Left colon (tissue), 2 donors: ENCODE data around the gene COQ8A. TPM values are rescaled to one million over a fixed set of nuclear protein-coding genes. Genes with fewer than 3 reads are reported as not detected.
"Not testable (repeated sequence)": the region's sequence is repeated elsewhere in the genome, so short reads cannot be mapped to it uniquely, and the experiment has no call there.

Source experiments
- ATAC-seq: fragments of 200-7000 bp; cut with Tn5 transposase; one replicate; pipeline ENCODE4 v1.9.1; 2020; ENCODE audit warnings: mild to moderate bottlenecking, moderate library complexity
- DNase-seq, 2 donors: peaks; one replicate each; pipeline ENCODE4 v3.0.0-alpha.2; 2020
- intact Hi-C, 2 donors: fragments of 100-400 bp; cut with DNase I in 1 of 2; cut with micrococcal nuclease in 1 of 2; formaldehyde crosslinking; loops; one replicate each; pipeline versions ENCODE4 v1.11.2 to v1.14.0; 2022; cut with DNase I, micrococcal nuclease
- total RNA-seq, 2 donors: library from RNA; stranded (reverse); fragmentation: NEBNext Ultra II Directional; extraction: Animal tissue kit (Norgen Biotek cat#: 25700); gene quantifications; one replicate each; pipeline ENCODE4 v1.2.1, GENCODE V29; 2021
- donor health status: DM: no; HTN: no; CAD: no.
- donor health status: DM: yes; HTN: yes; CAD: no.

COQ8A gene
- total RNA-seq, 2 donors from 2014 or later: 39.9 to 44.8 TPM

DNA sequence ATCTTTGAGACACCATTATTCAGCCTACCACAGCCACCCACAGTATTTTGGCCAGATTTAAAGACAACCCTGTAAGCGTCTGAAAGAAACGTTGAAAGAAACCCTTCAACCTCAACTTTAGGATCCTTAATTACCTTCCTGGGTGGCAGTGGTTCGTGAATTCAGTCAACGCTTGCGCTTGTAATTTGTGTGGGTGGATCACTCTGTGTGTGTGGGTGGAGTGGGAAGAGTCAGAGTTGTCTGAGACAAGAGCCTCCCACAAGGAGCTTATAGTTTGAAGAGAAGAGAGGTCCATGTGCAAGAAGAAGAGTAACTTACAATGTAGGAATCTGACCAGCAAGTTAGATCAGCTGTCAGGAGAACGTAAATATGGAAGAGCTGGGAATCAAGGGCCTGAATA, 8.4 kb downstream of the COQ8A start:
- intact Hi-C loops: no loop called here
- ATAC-seq (no peak), DNase-seq (no peak)

- DNase-seq: no peak
- intact Hi-C loops: no loop called here
- ATAC-seq: no peak
These were observed 8.9 kb downstream of the COQ8A start for GRCh38 chr1:226948996-226949395.

DNA sequence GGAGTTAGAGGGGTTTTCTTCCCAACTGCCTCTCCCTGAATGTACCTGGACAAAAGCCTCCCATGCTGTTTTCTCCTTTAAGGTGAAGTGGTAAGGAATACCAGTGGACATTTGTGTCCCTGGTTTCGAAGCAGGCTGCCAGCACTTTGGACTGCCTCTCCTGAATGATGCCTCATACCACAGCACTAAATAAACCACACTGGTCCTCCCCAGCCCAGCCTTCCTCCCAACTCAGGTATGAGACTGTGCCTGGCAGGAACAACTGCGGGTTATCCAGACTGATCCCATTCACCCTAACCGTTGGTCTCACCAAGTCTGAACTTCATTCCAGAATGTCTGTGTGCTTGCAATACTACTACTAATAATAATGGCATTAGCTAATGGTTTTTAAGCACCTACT, 9.3 kb downstream of the COQ8A start:
- DNase-seq (no peak), ATAC-seq (no peak)
- intact Hi-C loops: no loop called here

GRCh38 chr1:226950316-226950715, 10.2 kb downstream of the COQ8A start:
- no peak for DNase-seq
- intact Hi-C loops: no loop called here
- no peak for ATAC-seq

GRCh38 chr1:226950871-226951270, 10.8 kb downstream of the COQ8A start:
- intact Hi-C loops: no loop called here
- no peak for ATAC-seq
- no peak for DNase-seq

DNA sequence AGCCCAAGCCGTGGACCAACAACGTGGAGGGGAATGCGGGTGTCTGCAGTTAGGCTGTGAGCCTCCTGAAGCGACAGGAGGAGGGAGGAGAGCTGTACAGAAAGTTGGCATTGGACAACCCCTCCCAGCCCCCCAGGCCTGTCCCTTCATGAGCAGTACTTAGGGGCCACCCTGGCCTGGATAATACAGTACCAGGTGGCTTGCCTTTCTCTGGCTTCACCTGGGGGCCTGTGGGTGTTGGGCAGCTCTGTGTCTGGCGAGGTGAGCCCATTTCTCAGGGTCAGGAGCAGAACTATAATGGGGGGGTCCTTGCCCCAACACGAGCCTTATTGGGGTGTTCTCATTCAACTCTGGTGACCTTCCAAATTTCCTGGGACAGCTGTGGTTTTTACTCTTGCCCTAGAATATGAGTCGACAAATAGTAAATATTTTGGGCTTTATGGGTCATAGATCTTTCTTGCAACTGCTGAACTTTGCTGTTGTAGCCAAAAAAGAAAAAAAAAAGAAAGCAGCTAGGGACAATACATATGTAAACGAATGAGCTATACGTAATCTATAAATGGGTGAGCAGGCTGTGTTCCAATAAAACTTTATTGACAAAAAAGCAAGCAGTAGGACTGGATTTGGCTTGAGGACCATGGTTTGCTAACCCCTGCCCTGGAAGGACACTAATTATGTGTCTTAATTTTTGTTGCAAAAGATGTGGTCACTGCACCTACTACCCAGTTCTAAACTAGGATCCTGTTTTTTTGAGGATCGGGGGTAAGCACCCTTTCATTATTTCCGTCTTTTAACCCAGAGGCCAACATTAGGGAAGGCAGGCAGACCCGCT, 11.4 kb downstream of the COQ8A start:
- intact Hi-C loops: no loop called here

GRCh38 chr1:226952118-226952441, 12.0 kb downstream of the COQ8A start:
- ATAC-seq: no peak
- no peak for DNase-seq
- intact Hi-C loops: no loop called here

More for the DNA sequence above, 11.4 kb downstream of the COQ8A start:
- no peak for DNase-seq
- no peak for ATAC-seq

GRCh38 chr1:226953175-226953800, 13.2 kb downstream of the COQ8A start:
- no peak for DNase-seq
- intact Hi-C loops: no loop called here
- no peak for ATAC-seq

GRCh38 chr1:226954337-226954736, 14.2 kb downstream of the COQ8A start:
- ATAC-seq (no peak), DNase-seq (no peak)
- intact Hi-C loops: no loop called here

- intact Hi-C loops: no loop called here
- no peak for DNase-seq
- no peak for ATAC-seq
These were observed 14.7 kb downstream of the COQ8A start for GRCh38 chr1:226954777-226955176.

DNA sequence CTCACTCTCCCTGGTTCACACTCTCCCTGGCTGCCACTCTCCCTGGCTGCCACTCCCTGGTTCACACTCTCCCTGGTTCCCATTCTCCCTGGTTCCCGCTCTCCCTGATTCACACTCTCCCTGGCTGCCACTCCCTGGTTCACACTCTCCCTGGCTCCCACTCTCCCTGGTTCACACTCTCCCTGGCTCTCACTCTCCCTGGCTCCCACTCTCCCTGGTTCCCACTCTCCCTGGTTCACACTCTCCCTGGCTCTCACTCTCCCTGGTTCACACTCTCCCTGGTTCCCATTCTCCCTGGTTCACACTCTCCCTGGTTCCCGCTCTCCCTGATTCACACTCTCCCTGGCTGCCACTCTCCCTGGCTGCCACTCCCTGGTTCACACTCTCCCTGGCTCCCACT, 15.8 kb downstream of the COQ8A start:
- intact Hi-C loops, DNase-seq, ATAC-seq: not testable (repeated sequence)

GRCh38 chr1:226956942-226957713, 17.0 kb downstream of the COQ8A start:
- intact Hi-C loops: no loop called here
- no peak for ATAC-seq
- no peak for DNase-seq

DNA sequence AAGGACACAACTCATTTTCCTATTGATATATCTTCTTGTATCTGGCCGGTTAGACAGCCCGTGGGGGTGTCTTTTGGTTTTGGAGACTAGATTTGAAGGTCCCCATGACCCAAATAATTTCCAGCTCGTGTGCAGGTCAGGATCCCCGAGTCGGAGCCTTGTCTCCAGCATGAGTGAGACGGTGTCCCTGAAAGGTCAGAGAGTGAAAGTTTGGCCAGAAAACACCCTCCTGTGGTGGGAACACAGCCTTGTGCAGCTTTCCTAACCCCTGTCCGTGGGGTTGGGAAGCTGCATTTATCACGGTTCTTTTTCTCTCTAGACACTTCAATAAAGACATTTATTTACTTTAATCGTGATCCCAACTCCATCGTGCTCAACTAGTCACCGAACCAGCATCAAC, 17.6 kb downstream of the COQ8A start:
- DNase-seq (peak in 1 of 2 donors; percentile 5), ATAC-seq (no peak)
- intact Hi-C loops: no loop called here

DNA sequence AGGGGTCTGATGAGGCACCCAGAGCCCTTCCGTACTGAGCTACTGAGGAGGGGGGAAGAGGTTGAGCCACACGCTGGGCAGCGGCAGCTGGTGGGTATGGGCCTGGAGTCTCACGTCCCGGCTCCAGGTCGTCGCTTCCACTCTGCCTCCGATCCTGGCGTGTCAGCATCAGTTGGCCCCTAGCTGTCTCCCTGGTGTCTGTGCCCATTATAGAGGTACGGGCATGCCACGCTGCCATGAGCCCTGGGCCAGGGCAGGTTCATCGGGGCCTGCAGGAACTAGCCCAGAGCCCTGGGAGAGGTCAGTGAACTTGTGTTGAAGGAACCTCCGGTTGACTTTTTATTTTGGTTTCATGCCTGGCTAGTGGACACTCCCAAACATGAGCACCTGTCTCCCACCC, 18.2 kb downstream of the COQ8A start:
- ATAC-seq (no peak), DNase-seq (no peak)
- intact Hi-C loops: no loop called here

DNA sequence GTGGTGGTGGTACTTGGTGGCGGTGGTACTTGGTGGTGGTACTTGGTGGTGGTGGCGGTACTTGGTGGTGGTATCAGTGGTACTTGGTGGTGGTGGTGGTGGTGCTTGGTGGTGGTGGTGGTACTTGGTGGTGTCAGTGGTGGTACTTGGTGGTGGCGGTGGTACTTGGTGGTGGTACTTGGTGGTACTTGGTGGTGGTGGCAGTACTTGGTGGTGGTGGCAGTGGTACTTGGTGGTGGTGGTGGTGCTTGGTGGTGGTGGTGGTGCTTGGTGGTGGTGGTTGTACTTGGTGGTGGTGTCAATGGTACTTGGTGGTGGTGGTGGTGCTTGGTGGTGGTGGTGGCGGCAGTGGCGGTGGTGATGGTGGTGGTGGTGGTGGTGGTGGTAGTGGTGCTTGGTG, 20.2 kb downstream of the COQ8A start:
- ATAC-seq (no peak), DNase-seq (no peak)
- intact Hi-C loops: no loop called here

DNA sequence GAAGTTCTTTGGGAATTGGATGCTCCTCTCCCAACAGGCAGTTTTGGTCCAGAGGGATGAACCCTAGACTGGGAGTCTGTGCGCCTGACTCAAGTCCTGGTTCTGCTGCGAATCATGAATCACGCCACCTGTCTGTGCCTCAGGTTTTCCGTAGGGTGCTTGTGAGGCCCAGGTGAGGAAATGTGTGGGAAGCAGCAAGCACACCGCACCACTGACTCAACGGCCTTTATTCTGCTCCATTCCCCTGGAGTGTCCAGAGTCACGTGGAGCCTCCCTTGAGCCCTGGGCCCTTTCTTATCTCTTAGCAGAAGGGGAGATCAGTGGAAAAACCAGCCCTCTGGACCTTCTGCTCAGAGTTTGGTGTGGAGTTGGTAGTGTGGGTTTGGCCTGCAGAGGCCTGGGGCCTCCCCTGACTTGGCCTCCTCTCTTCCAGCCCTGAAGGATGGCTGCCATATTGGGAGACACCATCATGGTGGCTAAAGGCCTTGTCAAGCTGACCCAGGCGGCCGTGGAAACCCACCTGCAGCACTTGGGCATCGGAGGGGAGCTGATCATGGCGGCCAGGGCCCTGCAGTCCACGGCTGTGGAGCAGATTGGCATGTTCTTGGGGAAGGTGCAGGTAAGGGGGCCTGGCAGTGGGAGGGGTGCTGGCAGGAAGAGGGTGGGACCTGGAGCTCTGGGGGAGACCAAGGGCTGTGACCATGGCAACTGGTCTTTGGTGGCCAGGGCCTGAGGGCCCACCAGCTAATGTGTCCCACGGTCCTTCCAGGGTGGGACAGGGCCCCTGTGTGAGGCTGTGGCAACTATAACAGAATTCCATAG, 21.1 kb downstream of the COQ8A start:
- intact Hi-C loops: no loop called here
- ATAC-seq (no peak), DNase-seq (no peak)

GRCh38 chr1:226962421-226963391, 22.6 kb downstream of the COQ8A start:
- intact Hi-C loops: no loop called here
- no peak for ATAC-seq
- peak in 1 of 2 donors; percentile 11 for DNase-seq

GRCh38 chr1:226964068-226964425, 24.0 kb downstream of the COQ8A start:
- intact Hi-C loops: no loop called here
- DNase-seq (no peak), ATAC-seq (no peak)
